Stimulated activated CD4-positive, alpha-beta T cell treated with anti-CD3 and anti-CD28 coated beads, Interleukin-4, amount 100 ng/mL, for 1 hour (primary cell): Measurements from ENCODE around the gene HMX3.
A peak's percentile ranks its signal among the peaks of the same experiment; 100 is the strongest.

ENCODE experiments used
- DNase-seq: peaks from one replicate; pipeline ENCODE4 v3.0.0-alpha.2; 2020

Gene HMX3

DNA sequence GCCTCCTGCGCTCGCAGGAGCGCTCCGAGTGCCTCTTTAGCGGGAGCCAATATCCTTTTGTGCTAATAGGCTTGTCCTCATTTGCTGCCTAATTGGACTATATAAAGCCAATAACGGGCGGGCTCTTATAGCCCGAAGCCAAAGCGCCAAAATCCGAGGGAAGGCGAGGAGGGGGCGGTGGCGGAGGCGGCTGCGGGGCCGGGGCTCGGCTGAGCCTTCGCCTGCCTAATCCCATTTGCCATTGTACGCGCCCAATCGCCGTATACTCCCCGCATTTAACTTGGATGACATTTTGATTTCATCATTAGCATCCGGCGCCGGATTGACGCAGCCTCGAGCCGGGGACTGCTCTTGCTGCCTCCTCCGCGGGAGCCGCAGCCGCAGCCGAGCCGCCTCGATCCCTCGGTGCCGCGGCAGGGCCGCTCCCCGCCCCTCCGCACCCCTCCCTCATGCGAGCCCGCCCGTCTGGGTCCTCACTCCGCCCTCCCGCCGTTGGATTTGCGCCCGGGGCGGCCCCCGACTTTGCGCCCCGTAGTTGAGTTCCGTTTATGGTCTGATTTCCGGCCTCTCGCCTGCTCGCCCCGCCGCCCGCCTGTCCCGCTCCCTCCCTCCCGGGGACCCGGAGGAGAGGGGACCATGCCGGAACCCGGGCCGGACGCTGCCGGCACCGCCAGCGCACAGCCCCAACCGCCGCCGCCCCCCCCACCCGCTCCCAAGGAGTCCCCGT lies at the start of gene HMX3:
Gene HMX3, plus strand, starts transcription at position 556 of the 727 bp plus-strand sequence. Its CDS starts 81 bp downstream, at position 637.
- DNase-seq, result no peak

DNA sequence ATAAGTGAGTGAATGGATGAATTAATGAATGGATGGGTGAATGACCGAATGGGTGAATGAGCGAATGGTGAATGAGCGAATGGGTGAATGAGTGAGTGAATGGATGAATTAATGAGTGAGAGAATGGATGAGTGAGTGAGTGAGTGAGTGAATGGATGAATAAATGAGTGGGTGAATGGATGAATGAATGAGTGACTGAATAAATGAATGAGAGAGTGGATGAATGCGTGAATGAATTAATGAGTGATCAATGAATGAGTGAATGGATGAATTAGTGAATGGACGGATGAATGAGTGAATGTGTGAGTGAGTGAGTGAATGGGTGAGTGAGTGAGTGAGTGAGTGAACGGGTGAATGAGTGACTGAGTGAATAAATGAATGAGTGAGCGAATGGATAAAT lies 49.5 kb upstream of the HMX3 start:
- no peak for DNase-seq

DNA sequence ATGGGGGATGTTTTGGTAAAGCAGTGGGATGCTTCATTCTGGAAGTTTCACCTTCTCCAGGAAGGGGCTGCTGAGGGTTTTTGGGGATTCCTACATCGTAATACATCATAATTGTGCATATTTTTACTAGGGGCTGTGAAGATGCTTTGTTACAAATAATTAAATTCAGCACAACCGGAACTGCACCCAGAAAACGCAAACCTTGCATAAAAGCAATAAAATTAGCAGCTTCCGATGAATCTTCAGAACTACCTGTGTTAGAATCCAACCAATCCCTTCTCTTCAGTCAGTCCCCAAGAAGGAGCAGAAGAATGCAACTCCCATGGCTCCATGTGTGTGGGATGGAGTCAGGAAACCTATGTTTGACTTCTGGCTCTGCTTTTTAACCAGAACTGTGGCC lies 48.4 kb upstream of the HMX3 start:
- DNase-seq, result no peak

DNA sequence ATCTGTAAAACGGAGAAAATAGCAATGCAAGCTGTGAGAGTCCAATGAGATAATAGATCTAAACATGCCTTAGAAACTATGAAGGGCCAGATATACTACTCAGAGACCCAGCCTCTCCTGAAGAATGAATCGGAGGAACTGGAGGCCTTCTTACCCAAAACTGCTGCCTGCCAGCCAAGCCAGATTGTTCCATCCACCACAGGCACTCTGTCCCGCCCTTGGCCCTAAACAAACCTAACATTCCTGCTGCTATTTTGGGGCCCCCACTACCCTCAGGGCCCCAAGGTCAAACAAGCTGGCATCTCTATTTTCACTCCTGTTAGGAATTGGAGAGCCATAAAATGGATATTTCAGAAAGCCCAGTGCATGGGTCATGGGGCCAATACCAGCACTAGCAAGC lies 48.0 kb upstream of the HMX3 start:
- DNase-seq, result no peak

DNA sequence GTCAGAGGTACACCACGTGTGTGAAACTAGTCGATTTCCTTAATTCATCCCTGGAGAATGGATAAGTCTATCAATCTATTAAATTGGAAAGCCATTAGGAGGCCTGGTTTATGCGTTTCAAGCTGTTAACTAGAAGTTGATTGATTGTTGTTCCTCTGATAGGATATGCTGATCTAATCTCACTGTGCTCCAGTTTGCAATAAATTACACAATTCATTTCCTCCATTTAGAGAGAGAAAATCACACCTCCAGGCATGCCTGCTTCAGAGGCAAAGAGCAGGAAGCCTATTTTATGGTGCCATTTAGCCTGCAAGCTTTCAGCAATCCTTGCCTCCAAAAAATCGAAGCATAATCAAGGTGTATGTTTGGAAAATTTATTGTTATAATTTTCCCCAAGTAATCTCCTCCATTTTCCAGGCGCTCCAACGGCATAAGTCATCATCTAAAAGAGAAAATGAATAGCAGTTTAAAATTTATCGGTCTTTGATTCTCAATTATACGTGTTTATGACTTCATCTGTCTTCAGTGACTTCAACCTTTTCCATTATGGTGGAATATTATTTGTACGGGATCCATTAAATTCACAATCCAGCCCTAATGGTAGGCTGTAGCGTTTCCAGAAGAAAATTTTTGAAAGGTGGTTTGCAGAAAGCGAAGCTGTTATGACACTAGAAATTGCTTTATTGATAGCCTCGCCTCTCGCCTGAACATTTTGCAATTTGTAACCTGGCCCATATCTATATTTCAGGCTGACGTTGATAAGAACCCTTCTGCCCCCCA lies 42.9 kb upstream of the HMX3 start:
- DNase-seq, result no peak

DNA sequence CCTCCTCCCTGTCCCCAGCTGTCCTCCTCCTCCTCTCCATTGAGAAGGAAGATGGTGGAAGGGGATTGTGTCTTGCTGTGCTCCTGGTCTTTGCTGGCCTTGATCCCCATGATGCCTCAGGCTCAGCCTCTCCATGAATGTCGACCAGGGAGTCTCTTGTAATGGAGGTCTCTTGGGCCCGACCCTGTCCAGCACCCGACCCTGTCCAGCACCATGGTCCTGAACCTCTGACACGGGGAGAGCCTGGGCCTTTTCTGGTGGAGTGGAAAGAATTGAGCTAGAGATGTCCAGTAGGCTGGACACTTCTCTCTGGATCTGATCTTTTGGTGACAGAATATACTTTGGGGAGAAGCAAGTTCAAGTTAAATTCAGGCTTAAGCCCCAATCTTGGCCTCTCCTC lies 42.3 kb upstream of the HMX3 start:
- DNase-seq, result no peak

DNA sequence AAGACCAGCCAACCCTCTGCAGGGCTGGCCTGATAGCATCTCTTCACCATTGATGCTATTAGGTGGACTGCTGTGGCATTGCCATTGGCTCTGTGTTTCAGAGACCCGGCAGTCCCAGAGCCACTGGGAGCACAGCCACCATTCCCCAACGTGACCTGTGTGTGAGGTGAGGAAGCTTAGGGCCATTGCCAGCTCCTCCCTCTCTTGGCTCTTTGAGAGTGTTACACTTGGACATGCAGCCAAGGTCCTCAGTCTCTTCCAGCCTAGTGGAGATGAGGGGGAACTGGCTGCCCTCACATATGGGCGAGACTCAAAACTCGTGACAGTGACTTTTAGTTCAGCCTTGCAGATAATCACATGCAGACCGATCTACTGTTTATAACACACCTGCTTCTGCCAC lies 39.3 kb upstream of the HMX3 start:
- no peak for DNase-seq

DNA sequence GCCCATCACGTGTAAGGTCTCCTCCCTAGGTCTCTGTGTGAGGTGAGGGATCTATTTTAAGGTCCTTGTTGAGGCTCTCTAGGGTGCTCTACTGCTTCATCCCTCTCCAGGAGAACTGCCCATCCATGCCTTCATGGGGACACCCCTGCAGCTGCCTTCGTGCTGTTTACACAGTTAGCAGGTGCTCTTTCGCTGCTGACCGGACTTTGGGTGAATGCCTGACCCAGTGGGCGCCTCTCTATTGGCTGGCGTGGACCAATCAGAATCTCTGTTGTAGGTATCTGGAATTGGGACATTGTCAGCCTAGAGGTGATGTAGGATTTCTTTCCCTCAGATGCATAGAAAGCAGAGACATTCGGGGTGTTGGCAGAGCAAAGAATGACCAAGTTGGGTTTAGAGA lies 38.7 kb upstream of the HMX3 start:
- DNase-seq, result no peak

DNA sequence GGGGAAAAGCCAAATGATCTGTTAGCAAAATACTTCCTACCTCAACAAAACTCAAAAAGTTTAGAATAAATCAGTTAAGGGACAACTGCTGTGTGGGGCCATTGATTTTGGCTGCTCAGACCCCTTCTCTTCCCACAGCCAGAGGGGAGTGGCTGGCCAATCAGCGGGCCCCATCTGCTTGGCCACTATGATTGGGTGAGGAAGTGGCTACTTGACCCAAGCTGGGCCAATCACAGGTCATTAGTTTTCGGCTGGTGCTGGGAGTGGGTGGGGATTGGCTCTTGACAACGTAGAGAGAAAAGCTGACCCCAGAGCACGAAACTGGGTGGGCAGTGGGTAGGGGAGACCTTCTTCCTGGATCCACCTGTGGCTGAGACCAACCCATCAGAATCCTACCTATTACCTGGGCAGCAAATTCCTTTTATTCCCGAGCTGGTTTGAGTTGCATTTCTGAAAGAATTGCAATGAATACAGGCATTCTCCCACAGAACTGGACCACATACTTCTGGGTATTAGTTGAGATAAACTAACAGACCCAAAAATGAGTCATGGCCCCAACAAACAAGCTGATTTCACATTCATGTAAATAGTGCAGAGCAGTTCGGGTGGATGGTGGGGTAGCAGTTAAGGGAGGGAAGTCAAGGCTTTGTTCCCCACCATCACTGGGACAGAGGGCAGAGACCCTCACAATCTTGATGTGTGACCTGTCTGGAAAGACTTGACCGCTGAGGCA lies 35.6 kb upstream of the HMX3 start:
- DNase-seq, result no peak

DNA sequence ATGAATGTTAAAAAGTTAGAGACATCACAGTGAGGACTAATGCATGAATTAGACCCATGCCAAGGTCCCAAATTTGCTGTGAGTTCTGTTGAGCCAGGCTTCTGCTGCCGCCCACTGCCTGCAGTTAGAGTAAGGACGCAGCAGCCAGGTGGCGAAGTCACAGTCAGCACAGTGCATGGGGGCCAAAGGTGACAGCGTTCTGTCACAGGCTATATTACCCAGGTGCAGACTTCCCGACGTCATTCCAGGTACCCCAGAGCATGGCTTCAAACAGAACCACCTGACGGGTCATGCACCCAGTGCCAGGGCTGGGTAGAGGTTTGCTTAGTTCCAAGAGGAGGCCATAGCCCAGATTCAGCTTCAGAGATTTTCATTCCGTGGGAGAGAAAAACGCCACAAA lies 33.9 kb upstream of the HMX3 start:
- no peak for DNase-seq

DNA sequence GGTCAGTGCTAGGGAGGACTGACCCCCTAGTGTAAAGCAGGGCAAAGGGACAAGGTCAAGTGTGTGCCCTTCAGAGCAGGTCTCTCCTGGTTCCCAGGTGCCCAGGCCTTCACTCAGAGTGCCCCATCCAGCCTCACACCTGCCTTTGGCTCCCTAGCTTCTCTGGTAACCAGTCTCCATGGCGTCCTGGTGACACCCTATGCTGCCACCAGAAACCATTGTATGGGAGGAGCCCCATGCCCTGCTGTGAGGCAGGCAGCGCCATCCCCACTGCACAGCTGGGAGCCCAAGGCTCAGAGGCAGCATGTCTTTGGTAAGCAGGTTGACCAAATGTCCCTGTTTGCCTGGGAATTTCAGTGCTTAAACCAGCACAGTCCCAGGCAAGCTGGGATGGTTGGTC lies 33.1 kb upstream of the HMX3 start:
- DNase-seq, result no peak

DNA sequence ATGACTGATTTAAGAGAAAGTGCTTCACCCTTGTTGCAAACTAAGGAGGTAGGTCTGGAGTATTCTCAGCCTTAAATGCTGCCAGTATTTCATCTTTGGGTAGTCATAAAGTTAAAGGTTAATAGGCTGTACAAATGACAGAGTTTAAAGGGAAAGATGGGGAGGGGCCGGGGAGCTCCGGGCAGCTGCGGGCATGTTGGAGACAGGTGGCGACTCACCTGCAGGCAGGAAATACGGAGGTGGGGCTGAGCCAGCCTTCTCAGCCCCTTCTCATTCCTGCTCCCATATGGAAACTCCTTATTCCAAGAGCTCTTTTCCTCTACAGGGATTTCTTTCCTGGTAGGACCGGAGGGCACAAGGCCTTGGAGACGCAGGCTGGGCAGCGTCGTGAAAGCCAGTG lies 31.8 kb upstream of the HMX3 start:
- no peak for DNase-seq

DNA sequence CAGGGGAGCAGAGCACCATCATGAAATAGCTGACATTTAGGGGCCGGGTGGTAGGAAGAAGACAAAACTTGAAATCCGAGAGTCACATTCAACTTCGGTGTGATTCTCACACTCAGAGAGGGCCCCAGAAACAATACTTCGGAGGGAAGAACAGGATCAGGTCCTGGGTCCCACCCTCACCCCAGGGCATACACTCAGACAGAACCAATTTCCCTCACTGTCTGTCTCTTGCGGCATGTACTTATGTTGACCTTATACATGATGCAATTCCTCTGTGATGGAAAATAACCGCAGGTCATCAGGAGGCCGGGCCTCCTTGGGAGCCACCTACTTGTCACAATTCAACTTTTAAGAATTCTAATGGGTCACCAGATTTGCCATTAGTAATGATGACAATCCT lies 26.3 kb upstream of the HMX3 start:
- DNase-seq, result no peak

DNA sequence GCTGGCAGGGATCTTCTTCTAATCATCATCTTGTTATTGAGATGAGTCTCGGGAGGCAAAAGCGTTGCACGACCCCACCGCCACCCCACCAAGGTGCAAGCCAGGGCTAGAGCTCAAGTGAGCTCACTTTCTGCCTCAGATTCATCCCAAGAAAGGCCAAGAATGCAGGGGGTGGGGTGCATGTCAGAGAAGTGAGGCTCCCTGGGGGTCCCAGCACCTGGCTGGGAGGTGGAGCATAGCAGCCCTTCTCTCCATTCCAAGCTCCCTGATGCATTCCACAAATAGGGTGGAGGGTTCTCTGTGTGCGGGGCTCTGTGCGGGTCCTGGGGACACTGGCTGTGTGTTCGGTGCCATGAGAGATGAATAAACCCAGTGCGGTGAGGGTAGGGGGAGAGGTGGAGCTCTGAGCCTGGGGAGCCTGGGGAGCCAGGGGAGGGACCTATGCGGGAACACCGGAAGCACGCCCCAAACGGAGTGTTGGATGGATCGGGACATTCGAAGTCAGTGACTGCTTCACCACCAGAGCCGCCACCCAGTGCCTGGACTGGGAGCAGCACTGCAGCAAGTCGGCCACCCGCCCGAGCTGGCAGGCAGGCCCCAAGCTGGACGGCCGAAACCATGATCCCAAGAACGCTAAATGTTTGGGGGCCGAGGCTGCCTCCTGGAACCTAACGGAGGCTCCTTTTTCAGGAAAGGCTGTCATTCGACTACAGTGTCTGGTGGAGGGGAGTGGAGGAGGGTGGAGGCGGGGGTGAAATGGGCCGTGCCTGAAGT lies 17.9 kb upstream of the HMX3 start:
- no peak for DNase-seq

DNA sequence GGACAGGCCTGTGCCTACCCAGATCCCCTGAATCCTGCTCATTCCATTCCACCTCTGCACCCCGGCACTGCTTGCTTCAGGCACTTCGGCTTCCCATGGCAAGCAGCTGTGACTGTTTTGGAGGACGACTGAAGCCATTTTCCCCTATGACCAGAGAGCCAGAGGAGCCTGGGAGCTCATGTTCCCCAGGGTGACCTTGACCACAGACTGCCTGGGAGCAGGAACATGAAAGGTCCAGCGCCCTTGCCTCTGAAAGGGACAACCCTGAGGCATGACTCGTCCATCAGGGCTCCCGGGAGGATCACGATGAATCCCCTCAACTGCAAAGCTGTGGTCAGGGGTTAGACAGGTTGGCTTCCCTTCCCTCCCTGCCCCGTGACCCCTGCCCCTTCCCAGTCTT lies 16.7 kb upstream of the HMX3 start:
- DNase-seq, result no peak

DNA sequence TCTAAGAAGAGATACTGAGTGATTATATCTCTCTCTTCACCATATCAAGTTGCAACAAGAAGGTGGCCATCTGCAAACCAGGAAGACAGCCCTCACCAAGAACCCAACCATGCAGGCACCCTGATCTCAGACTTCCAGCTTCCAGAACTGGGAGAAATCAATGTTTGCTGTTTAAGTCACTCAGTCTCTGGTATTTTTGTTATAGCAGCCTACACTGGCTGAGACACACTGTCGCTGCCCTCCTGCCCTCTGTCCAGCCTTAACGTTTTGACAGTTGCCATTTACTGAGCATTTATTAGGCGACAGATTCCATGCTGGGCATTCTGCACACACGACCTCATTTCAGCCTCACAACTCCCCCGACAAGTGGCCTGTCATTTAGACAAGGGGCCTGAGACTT lies 9.5 kb upstream of the HMX3 start:
- DNase-seq, result no peak

DNA sequence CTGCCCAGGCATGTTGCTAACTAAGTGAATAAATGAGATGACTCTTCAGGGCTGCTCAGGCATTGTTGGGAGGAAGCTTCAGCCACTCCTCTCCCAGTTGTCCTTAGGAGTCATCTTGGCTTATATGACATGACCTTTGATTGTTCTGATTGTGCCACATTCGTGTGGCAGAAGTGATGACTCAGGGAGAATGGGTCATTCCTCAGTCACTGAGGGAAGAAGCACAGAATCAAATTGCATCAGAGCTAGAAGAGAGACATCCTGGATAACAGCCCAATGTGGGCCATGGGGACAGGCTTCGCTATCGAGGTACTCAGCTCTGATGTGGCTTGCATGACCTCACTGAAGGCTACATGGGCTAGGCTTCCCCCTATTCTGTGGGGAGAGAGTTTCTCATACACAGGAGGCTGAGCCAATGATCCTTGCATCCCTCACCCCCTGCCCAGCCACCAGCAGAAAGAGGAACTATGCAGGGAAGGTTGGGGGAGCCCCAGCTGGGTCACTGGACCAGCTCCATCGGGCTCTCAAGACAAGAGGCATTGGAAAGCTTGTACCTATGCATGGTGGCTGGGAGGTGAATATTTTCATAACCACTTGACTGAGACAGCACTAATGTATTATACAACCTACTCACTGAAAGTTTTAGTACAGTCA lies 6.0 kb upstream of the HMX3 start:
- no peak for DNase-seq

DNA sequence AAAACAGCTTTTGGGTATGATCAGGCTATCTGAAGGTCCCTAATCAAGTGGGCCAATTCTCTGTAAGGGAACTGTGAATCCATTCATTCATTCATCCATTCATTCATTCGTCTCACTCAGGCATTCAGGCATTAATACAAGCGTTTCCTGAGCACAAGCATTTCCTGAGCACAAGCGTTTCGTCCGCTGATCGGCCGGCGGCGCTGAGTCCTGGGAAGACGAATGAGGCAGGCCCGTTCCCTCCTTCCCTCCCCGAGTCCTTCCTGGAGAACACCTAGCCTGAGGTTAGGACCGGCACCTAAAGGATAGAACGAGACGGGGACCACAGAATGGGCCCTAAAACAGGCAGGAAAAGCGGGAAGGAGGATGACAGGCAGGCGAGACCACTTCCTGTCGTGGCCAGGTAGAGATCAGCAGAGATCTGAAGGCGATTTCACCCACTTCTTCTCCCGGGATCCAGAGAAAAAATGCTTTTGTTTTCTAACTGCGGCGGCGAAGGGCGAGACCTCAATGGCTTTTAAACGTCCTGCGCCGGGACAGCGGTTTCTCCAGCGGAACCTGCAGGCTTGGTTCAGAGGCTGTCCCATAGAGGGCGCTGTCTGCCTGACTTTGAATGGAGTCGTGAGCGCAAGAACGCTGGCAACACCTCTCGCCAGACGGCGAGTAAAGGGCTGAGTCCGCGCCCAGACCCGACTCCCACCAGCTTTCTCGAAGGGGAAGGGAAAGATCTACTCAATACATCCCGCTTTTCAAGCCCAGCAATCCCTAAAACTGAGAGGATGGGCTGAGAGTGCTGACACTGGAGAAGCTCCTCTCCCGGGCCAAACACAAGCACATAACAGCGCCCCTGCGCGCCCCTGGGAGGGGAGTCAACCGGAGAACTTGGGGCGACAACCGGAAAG lies 2.9 kb upstream of the HMX3 start:
- peak; percentile 87 for DNase-seq

DNA sequence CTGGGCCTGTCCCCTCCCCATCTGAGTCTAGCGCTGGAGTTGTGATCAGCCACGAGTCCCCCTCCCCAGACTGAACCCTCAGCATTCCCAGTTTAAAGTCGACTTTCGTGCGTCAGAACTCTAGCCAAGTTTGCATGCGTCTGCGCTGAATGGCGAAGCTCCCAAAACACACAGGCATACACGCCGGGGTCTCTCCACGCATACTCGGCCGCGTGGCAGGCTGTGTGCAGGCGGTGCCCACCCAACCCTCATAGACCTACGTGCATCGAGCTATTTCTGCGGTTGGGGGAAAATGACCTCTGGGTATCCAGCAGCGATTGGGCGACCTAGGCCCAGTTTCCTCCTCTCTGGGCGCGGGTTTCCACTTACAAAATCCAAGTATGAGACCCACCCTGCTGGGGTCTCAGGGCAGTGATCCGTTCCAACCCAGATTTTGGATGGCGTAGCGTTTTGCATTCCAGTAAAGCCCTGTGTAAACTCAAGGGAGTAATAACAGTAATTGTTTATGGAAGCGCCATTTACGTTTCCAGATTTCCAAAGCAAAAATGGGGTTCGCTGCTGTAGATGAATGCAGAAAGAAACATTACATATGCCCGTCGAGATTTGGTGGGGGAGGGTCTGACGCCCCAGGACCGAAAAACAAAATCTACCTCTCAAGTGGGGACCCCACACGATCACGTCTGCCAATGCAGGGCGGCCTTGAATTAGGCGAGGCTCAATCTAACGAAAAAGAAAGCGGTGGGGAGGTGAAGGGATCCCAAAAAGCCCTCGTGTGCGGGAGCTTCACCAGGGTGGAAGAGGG lies 2.0 kb upstream of the HMX3 start:
- no peak for DNase-seq

DNA sequence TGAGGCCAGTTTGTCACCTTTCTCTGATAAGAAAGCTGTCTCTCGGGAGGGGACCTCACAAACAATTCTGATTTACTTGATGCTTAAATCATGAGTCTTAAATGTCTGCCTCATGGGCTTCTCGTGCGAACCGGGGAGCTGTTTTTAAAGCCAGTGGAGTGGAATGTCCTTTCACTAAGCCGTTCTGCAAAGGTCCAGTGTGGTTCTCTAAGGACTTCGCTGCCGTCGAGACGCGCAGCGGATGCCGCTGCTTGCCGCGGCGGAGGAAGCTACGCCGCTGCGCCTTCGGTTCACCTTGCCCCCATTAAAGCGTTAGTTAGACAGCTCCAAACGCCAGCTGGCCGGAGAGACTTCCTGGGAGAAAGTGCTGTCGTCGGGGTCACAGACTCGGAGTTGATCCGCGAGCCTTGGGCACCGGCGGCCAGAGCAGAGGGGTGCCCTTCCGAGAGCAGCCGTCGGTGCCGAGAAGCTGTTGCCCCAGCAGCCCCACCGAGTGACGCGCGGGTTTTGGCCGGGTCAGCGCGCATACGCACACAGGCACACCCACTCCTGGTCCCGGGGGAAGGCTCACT lies 1.3 kb upstream of the HMX3 start:
- DNase-seq, result no peak
